ENCODE measurements around the gene LRRIQ4. TPM values are rescaled to one million over a fixed set of nuclear protein-coding genes. Genes with fewer than 3 reads are reported as not detected.
A peak's percentile ranks its signal among the peaks of the same experiment; 100 is the strongest.

LRRIQ4 gene
- total and polyA plus RNA-seq, 7 experiments from 2014 or later = 0.12 TPM; not detected in 6

DNA sequence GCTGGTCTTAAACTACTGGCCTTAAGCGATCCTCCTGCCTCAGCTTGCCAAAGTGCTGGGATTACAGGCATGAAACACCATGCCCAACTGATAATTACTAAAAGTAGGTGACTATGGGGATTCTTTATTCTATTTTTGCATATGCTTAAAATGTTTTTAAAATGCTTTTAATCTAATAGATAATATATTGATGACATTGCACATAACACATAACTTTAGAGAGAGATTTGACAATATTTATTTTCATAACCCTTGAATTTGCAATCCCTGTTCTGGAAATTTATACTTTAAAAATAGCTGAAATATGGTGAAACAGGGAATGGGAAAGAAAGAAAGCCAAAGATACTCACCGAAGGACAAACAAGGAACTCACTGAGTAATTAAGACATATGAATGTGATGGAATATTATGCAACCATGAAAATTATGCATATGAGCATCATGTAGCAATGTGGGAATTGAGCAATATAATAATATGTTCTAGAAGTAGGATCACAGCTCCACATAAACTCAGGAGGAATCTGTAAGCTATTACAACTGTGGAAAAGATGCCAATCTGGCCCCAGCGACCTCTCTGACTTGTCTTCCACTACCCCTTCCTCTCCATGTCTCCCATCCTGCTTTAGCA is 55.0 kb downstream of the LRRIQ4 start:
- H3K9me3 ChIP-seq (ENCODE audit: control insufficient read depth in 2 of 3, low read length in 3 of 3) = no peaks in the 10 kb centered on the region
- no peaks in the 10 kb centered on the region for H3K27me3 ChIP-seq (ENCODE audit: control insufficient read depth in 2 of 2, insufficient read depth in 2 of 2, low read length in 2 of 2)
- H3K27ac ChIP-seq (ENCODE audit: low read depth, low read length) = no peak overlapping the region
- Mint-ChIP-seq H3K27ac (peak overlapping the region in 5 of 9 donors; percentile 2 to 83 (median 13)), H3K4me1 (peaks cover 34 to 65% (median 54%) of the 10 kb centered on the region in 7 donors), H3K36me3 (peaks cover 0 to 1% (median 0%) of the 10 kb centered on the region in 5 donors), H3K9me3 (peaks cover 0 to 3% (median 0%) of the 10 kb centered on the region in 11 donors), H3K27me3 (peaks cover 0 to 4% (median 0%) of the 10 kb centered on the region in 5 donors), H3K4me3 (no peak overlapping the region)
- ATAC-seq (no peak), DNase-seq (no peak)
- CTCF ChIA-PET = interaction anchor here (0.6 to 1.7 kb wide), 4 partner anchors 36 to 1044 kb away, joined by 3 to 8 read pairs (median 5); partner anchors contain the start of genes SAMD7 and SEC62
- POLR2A ChIA-PET = interaction anchor here (0.6 to 5.9 kb wide), 5 partner anchors 10 to 311 kb away, joined by 3 to 55 read pairs (median 3); partner anchors contain the start of gene SEC62
- intact Hi-C loops (cut with micrococcal nuclease) = loop anchor here (5.0 to 10.0 kb wide), 2 partner anchors 547 to 1040 kb away; partner anchors contain the start of genes CLDN11 (in 1 of the 2) and EIF5A2 (in 1 of the 2)
- no peak overlapping the region for H3K4me3 ChIP-seq (ENCODE audit: low read length)
- H3K36me3 ChIP-seq (ENCODE audit: control insufficient read depth in 2 of 3, insufficient read depth in 3 of 3, low read length in 3 of 3) = no peaks in the 10 kb centered on the region
- H3K4me1 ChIP-seq (ENCODE audit: control insufficient read depth in 2 of 2, insufficient read depth in 2 of 2, low read length in 2 of 2) = peaks cover 6 to 40% of the 10 kb centered on the region in 2 donors

DNA sequence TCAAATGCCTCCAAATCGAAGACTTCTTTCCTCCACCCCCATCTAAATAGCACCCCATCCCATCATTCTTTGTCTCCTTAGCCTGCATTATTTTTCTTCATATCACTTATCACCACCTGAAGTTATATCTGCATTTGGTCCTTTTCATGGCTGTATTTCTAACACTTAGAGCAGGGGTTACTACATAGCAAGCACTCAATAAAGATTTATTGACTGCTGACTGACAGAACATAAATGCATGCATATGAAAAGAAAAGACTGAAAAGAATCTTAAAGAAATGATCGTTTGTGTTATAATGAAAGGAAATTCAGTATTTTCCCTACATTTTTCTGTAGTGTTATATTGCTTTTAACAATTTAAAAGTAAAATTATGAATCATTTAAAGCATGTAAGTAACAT is 55.7 kb downstream of the LRRIQ4 start:
- no peak for ATAC-seq
- no peaks in the 10 kb centered on the region for H3K27me3 ChIP-seq (ENCODE audit: control insufficient read depth in 2 of 2, insufficient read depth in 2 of 2, low read length in 2 of 2)
- no peak overlapping the region for H3K4me3 Mint-ChIP-seq
- peaks cover 0 to 4% (median 0%) of the 10 kb centered on the region in 5 donors for H3K27me3 Mint-ChIP-seq
- no peaks in the 10 kb centered on the region for H3K36me3 ChIP-seq (ENCODE audit: control insufficient read depth in 2 of 3, insufficient read depth in 3 of 3, low read length in 3 of 3)
- peaks cover 0 to 1% (median 0%) of the 10 kb centered on the region in 5 donors for H3K36me3 Mint-ChIP-seq
- H3K27ac Mint-ChIP-seq = peak overlapping the region in 6 of 9 donors; percentile 0 to 83 (median 26)
- no peak overlapping the region for H3K27ac ChIP-seq (ENCODE audit: low read depth, low read length)
- no peak overlapping the region for H3K4me3 ChIP-seq (ENCODE audit: low read length)
- DNase-seq = no peak
- peaks cover 0 to 3% (median 0%) of the 10 kb centered on the region in 11 donors for H3K9me3 Mint-ChIP-seq
- no peaks in the 10 kb centered on the region for H3K9me3 ChIP-seq (ENCODE audit: control insufficient read depth in 2 of 3, low read length in 3 of 3)
- ChIA-PET POLR2A (interaction anchor here (0.7 to 5.9 kb wide), 2 partner anchors 98 to 276 kb away, joined by 3 to 55 read pairs; partner anchors contain the start of gene SEC62), CTCF (interaction anchor here (0.6 to 0.8 kb wide), 2 partner anchors 43 to 1043 kb away, joined by 3 to 8 read pairs; partner anchors contain the start of gene SAMD7)
- peaks cover 32 to 66% (median 52%) of the 10 kb centered on the region in 7 donors for H3K4me1 Mint-ChIP-seq
- intact Hi-C loops (cut with micrococcal nuclease) = loop anchor here (5.0 to 10.0 kb wide), 2 partner anchors 546 to 1039 kb away; partner anchors contain the start of genes CLDN11 (in 1 of the 2) and EIF5A2 (in 1 of the 2)
- peaks cover 3 to 40% of the 10 kb centered on the region in 2 donors for H3K4me1 ChIP-seq (ENCODE audit: control insufficient read depth in 2 of 2, insufficient read depth in 2 of 2, low read length in 2 of 2)

DNA sequence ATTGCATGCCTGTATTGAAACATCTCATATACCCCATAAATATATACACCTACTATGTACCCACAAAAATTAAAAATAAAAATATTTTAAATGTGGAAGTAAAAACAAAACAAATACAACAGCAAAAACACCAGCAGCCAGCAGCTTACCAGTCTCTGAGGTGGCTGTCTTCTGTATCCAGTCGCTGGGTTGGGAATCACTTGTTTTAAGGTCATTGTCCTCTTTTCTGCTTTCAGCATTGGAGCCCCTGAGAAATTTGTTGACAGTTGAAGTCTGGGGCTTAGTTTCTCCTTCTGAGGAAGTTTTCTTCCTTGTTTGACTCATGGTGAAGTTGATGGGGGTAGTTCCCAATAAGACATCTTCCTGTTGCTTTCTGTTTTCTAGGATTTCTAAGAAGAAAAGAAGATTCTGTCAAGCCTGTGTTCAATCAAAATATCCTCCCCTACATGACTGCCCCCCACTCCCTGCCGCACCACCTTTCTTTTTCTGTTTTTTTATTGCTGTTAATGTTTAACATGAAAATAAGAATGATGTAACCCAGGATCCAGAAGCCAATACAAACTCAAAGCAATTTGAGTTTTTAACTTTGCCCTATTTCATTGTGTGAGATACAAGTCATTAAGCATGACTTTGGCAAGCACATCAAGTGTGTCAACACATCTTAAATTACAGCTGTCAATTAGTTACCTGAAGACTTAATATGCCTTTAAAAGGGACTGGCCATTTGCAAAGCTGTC is 57.0 kb downstream of the LRRIQ4 start, which contains the start of gene LRRC31:
TSS of gene LRRC31 (minus strand) at position 452 of the 737 bp plus-strand sequence. CDS start at position 324, 128 bp downstream.
- Histone ChIP-seq H3K9me3 (ENCODE audit: control insufficient read depth in 2 of 3, low read length in 3 of 3) (no peaks in the 10 kb centered on the region), H3K27ac (ENCODE audit: low read depth, low read length) (no peak within 1 kb of the TSS), H3K27me3 (ENCODE audit: control insufficient read depth in 2 of 2, insufficient read depth in 2 of 2, low read length in 2 of 2) (no peaks in the 10 kb centered on the region), H3K4me3 (ENCODE audit: low read length) (no peak within 1 kb of the TSS), H3K4me1 (ENCODE audit: control insufficient read depth in 2 of 2, insufficient read depth in 2 of 2, low read length in 2 of 2) (peaks cover 0 to 35% of the 10 kb centered on the region in 2 donors), H3K36me3 (ENCODE audit: control insufficient read depth in 2 of 3, insufficient read depth in 3 of 3, low read length in 3 of 3) (no peaks in the 10 kb centered on the region)
- H3K9me3 Mint-ChIP-seq = peaks cover 0 to 3% (median 0%) of the 10 kb centered on the region in 11 donors
- intact Hi-C loops (cut with micrococcal nuclease) = loop anchor here (5.0 to 10.0 kb wide), 2 partner anchors 545 to 1038 kb away; partner anchors contain the start of genes CLDN11 (in 1 of the 2) and EIF5A2 (in 1 of the 2)
- peaks cover 0 to 2% (median 0%) of the 10 kb centered on the region in 5 donors for H3K36me3 Mint-ChIP-seq
- ChIA-PET CTCF (no interaction called here), POLR2A (interaction anchor here (1.2 kb wide), 1 partner anchor 11 kb away, joined by 5 read pairs; no protein-coding TSS in a partner anchor)
- peaks cover 24 to 57% (median 40%) of the 10 kb centered on the region in 7 donors for H3K4me1 Mint-ChIP-seq
- H3K27me3 Mint-ChIP-seq = no peaks in the 10 kb centered on the region
- peak within 1 kb of the TSS in 5 of 10 donors; percentile 18 to 78 (median 63) for H3K4me3 Mint-ChIP-seq
- DNase-seq (no peak), ATAC-seq (no peak)
- H3K27ac Mint-ChIP-seq = peak within 1 kb of the TSS in 7 of 9 donors; percentile 11 to 86 (median 78)

DNA sequence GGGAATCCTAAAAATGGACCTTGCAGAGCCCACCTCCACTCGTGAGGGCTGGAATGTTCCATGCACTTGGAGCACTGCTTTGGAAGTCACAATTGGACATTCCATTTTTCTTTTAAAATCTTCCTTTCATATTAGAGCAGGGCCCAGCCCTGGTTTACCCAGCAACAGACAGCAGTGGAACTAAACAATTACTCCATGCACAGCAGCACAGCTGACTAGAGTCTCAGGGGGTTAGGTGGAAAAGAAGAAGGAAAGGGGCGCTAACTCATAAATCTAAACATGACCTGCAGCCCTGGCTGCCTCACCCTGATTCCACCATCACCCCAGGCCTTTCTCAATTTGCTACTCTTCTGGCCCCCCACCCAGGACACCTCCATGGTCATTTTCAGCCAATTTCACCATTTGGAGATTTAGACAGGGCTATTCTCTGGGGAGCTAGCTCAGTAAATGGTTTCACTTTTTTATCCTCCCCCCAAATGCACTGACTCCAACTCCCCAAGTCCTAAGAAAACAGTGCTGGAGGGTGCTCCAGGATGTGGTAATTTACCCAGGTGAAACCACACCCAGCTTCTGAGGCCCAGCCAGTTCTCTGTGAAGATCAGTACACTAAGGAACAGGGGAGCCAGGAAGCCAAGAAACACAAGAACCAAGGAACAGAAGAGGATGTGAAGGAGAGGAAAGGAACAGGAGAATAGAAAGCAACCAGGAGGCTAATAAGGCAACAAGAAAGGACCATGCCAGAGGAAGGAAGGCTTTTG is 58.6 kb downstream of the LRRIQ4 start:
- Histone ChIP-seq H3K27ac (ENCODE audit: low read depth, low read length) (no peak overlapping the region), H3K27me3 (ENCODE audit: control insufficient read depth in 2 of 2, insufficient read depth in 2 of 2, low read length in 2 of 2) (no peaks in the 10 kb centered on the region), H3K36me3 (ENCODE audit: control insufficient read depth in 2 of 3, insufficient read depth in 3 of 3, low read length in 3 of 3) (no peaks in the 10 kb centered on the region), H3K4me1 (ENCODE audit: control insufficient read depth in 2 of 2, insufficient read depth in 2 of 2, low read length in 2 of 2) (peaks cover 0 to 18% of the 10 kb centered on the region in 2 donors), H3K9me3 (ENCODE audit: control insufficient read depth in 2 of 3, low read length in 3 of 3) (no peaks in the 10 kb centered on the region), H3K4me3 (ENCODE audit: low read length) (no peak overlapping the region)
- no peak for ATAC-seq
- Mint-ChIP-seq H3K27ac (peak overlapping the region; percentile 9 to 84 (median 65)), H3K4me3 (peak overlapping the region; percentile 38 to 78 (median 62)), H3K4me1 (peaks cover 14 to 46% (median 27%) of the 10 kb centered on the region in 7 donors), H3K27me3 (peaks cover 0 to 2% (median 0%) of the 10 kb centered on the region in 5 donors), H3K9me3 (peaks cover 0 to 3% (median 0%) of the 10 kb centered on the region in 11 donors), H3K36me3 (peaks cover 0 to 4% (median 0%) of the 10 kb centered on the region in 5 donors)
- CTCF ChIA-PET = interaction anchor here (1.1 to 1.4 kb wide), 2 partner anchors 9 to 96 kb away, joined by 3 to 4 read pairs; partner anchors contain the start of gene SEC62
- intact Hi-C loops (cut with micrococcal nuclease) = loop anchor here in 1 of 2 donors (1.0 kb wide), 1 partner anchor 58 kb away; no protein-coding TSS in a partner anchor
- peak in 7 of 9 donors; percentile 8 to 59 (median 42) for DNase-seq
- POLR2A ChIA-PET = interaction anchor here (0.7 to 3.6 kb wide), 6 partner anchors 9 to 349 kb away, joined by 3 to 26 read pairs (median 4); partner anchors contain the start of gene SEC62

DNA sequence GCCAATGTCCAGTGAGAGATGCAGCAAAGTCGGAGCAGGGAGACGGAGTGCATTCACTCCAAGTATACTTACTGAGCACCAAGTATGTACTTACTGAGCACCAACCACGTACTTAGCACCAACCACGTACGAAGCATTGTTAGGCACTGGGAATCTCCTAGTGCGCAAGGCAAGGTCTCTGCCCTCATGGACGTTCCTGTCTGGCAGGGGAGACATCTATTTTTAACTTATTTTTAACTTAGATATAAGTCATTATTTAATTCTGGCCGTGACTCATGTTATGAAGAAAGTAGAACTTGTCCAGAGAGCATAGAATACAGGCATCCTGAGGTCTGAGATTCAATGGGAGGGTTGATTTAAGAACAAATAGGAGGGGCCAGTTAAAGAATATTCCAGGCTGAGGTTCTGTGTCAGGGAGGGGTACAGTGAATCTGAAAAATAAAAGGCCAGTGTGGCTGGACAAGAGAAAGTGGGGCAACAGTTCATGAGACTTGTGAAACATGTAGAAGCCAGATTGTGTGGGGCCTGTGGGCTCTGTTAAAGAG is 66.4 kb downstream of the LRRIQ4 start:
- ATAC-seq (no peak), DNase-seq (no peak)
- no peaks in the 10 kb centered on the region for H3K36me3 ChIP-seq (ENCODE audit: control insufficient read depth in 2 of 3, insufficient read depth in 3 of 3, low read length in 3 of 3)
- H3K36me3 Mint-ChIP-seq = peaks cover 0 to 4% (median 0%) of the 10 kb centered on the region in 5 donors
- peaks cover 0 to 6% (median 0%) of the 10 kb centered on the region in 5 donors for H3K27me3 Mint-ChIP-seq
- H3K4me3 Mint-ChIP-seq = no peak overlapping the region
- H3K9me3 ChIP-seq (ENCODE audit: control insufficient read depth in 2 of 3, low read length in 3 of 3) = no peaks in the 10 kb centered on the region
- H3K27ac Mint-ChIP-seq = peak overlapping the region in 2 of 9 donors; percentile 49 to 67
- peaks cover 0 to 3% of the 10 kb centered on the region in 2 donors for H3K4me1 ChIP-seq (ENCODE audit: control insufficient read depth in 2 of 2, insufficient read depth in 2 of 2, low read length in 2 of 2)
- no peak overlapping the region for H3K27ac ChIP-seq (ENCODE audit: low read depth, low read length)
- POLR2A ChIA-PET = no interaction called here
- intact Hi-C loops (cut with micrococcal nuclease) = no loop called here
- H3K27me3 ChIP-seq (ENCODE audit: control insufficient read depth in 2 of 2, insufficient read depth in 2 of 2, low read length in 2 of 2) = no peaks in the 10 kb centered on the region
- CTCF ChIA-PET = no interaction called here
- no peak overlapping the region for H3K4me3 ChIP-seq (ENCODE audit: low read length)
- H3K9me3 Mint-ChIP-seq = peaks cover 0 to 2% (median 0%) of the 10 kb centered on the region in 11 donors
- H3K4me1 Mint-ChIP-seq = peaks cover 0 to 22% (median 11%) of the 10 kb centered on the region in 7 donors

All from naive thymus-derived CD4-positive, alpha-beta T cell (primary cell).